ENCODE results near the gene TTLL6. TPM values are rescaled to one million over a fixed set of nuclear protein-coding genes. Genes with fewer than 3 reads are reported as not detected.

The TTLL6 gene
- total and polyA plus RNA-seq, 2 donors (not counting 3 experiments of a cell fraction or from before 2014, with no cell fraction given) = not detected

- no peak overlapping the region for H2AFZ ChIP-seq (ENCODE audit: low read depth, low read length)
- H3K27me3 ChIP-seq (ENCODE audit: control insufficient read depth in 2 of 2, insufficient read depth in 2 of 2, low read length in 2 of 2) = peaks cover 67 to 68% of the 10 kb centered on the region in 2 experiments
- intact Hi-C loops (cut with micrococcal nuclease) (no loop called here), dilution Hi-C loops (cut with MboI; ENCODE audit: extremely low pct_ligation_motif_present, low sequenced_read_pairs) (loop anchor here (25.0 kb wide), 1 partner anchor 92 kb away; no protein-coding TSS in a partner anchor)
- peaks cover 21% of the 10 kb centered on the region for H3K4me1 ChIP-seq (ENCODE audit: control insufficient read depth, extremely low read depth, insufficient read depth, low read length)
- DNase-seq (ENCODE audit: low read depth, low spot score) = no peak
- no peak overlapping the region for H3K9ac ChIP-seq (replicated peaks; ENCODE audit: extremely low read depth, insufficient read depth, low read length)
- peak overlapping the region; percentile 31 for H3K4me2 ChIP-seq (ENCODE audit: insufficient read depth, low read length)
- no peaks in the 10 kb centered on the region for H3K9me1 ChIP-seq (replicated peaks; ENCODE audit: control insufficient read depth, extremely low read depth, insufficient read depth, low read length)
- H3K36me3 ChIP-seq (ENCODE audit: control insufficient read depth in 2 of 2, extremely low read depth in 1 of 2, insufficient read depth in 2 of 2, low read length in 2 of 2) = no peaks in the 10 kb centered on the region
- no peak for TF ChIP-seq MAX (IDR thresholded peaks at IDR 0.05; ENCODE audit: insufficient read depth, insufficient read length)
- TF ChIP-seq FOS (IDR thresholded peaks at IDR 0.05; ENCODE audit: borderline replicate concordance, insufficient read depth, low read length) = peak; percentile 77
- no peaks in the 10 kb centered on the region for H3K9me3 ChIP-seq (replicated peaks; ENCODE audit: control insufficient read depth, insufficient read depth, low read length)
- no peak overlapping the region for H3K4me3 ChIP-seq (replicated peaks in 1 of 3; ENCODE audit: insufficient read depth in 1 of 3, low read depth in 1 of 3, low read length in 3 of 3)
- peak; percentile 72 for FAIRE-seq
- H3K79me2 ChIP-seq (ENCODE audit: control insufficient read depth, insufficient read depth, low read length) = no peaks in the 10 kb centered on the region
- CTCF ChIA-PET = interaction anchor here (1.0 kb wide), 1 partner anchor 30 kb away, joined by 4 read pairs; no protein-coding TSS in a partner anchor
- POLR2A ChIA-PET = no interaction called here
- H4K20me1 ChIP-seq (replicated peaks; ENCODE audit: control insufficient read depth, extremely low read depth, insufficient read depth, low read length) = no peaks in the 10 kb centered on the region
- BruUV-seq (replicated peaks) = no TSS peak
- H3K27ac ChIP-seq (ENCODE audit: insufficient read depth, low read depth, low read length) = no peak overlapping the region
These were observed 63.1 kb downstream of the TTLL6 start for GRCh38 chr17:48753794-48754499.

- H3K27me3 ChIP-seq (ENCODE audit: control insufficient read depth in 2 of 2, insufficient read depth in 2 of 2, low read length in 2 of 2) = peaks cover 72 to 80% of the 10 kb centered on the region in 2 experiments
- intact Hi-C loops (cut with micrococcal nuclease) (no loop called here), dilution Hi-C loops (cut with MboI; ENCODE audit: extremely low pct_ligation_motif_present, low sequenced_read_pairs) (loop anchor here (25.0 kb wide), 1 partner anchor 90 kb away; no protein-coding TSS in a partner anchor)
- no peaks in the 10 kb centered on the region for H4K20me1 ChIP-seq (replicated peaks; ENCODE audit: control insufficient read depth, extremely low read depth, insufficient read depth, low read length)
- no TSS peak for BruUV-seq (replicated peaks)
- H3K27ac ChIP-seq (ENCODE audit: insufficient read depth, low read depth, low read length) = no peak overlapping the region
- H3K4me1 ChIP-seq (ENCODE audit: control insufficient read depth, extremely low read depth, insufficient read depth, low read length) = peaks cover 21% of the 10 kb centered on the region
- DNase-seq (ENCODE audit: low read depth, low spot score) = no peak
- CTCF ChIA-PET = interaction anchor here (1.0 to 1.7 kb wide), 2 partner anchors 24 to 28 kb away, joined by 4 to 6 read pairs; partner anchors contain the start of gene HOXB13
- H3K9me1 ChIP-seq (replicated peaks; ENCODE audit: control insufficient read depth, extremely low read depth, insufficient read depth, low read length) = no peaks in the 10 kb centered on the region
- no peak overlapping the region for H2AFZ ChIP-seq (ENCODE audit: low read depth, low read length)
- no peaks in the 10 kb centered on the region for H3K79me2 ChIP-seq (ENCODE audit: control insufficient read depth, insufficient read depth, low read length)
- no peaks in the 10 kb centered on the region for H3K36me3 ChIP-seq (ENCODE audit: control insufficient read depth in 2 of 2, extremely low read depth in 1 of 2, insufficient read depth in 2 of 2, low read length in 2 of 2)
- no peak overlapping the region for H3K4me2 ChIP-seq (ENCODE audit: insufficient read depth, low read length)
- no peak for FAIRE-seq
- POLR2A ChIA-PET = no interaction called here
- H3K9ac ChIP-seq (replicated peaks; ENCODE audit: extremely low read depth, insufficient read depth, low read length) = no peak overlapping the region
- no peak overlapping the region for H3K4me3 ChIP-seq (replicated peaks in 1 of 3; ENCODE audit: insufficient read depth in 1 of 3, low read depth in 1 of 3, low read length in 3 of 3)
- H3K9me3 ChIP-seq (replicated peaks; ENCODE audit: control insufficient read depth, insufficient read depth, low read length) = no peaks in the 10 kb centered on the region
- TF ChIP-seq MAX (IDR thresholded peaks at IDR 0.05; ENCODE audit: insufficient read depth, insufficient read length) = no peak
- peak; percentile 91 for TF ChIP-seq EZH2 (IDR thresholded peaks at IDR 0.05; ENCODE audit: borderline replicate concordance, low read depth, low read length, severe bottlenecking)
These were observed 64.4 kb downstream of the TTLL6 start for GRCh38 chr17:48752399-48753288.
